GM23248 (cell line): ENCODE measurements around the gene ROBO2. TPM values are rescaled to one million over a fixed set of nuclear protein-coding genes. Genes with fewer than 3 reads are reported as not detected.

ENCODE experiments used
- DNase-seq: peaks from one replicate; pipeline ENCODE4 v3.0.0-alpha.2; 2015
- H2AFZ ChIP-seq: fragments of 200-600 bp; sonication (generic); 2 replicates; pipeline ENCODE4 v1.6.1; 2016; ENCODE audit warnings: antibody characterized with exemption
- H3F3A ChIP-seq: fragments of 200-600 bp; sonication (generic); 2 replicates; pipeline ENCODE4 v1.6.1; 2016; ENCODE audit warnings: mild to moderate bottlenecking, antibody characterized with exemption, mixed run types; ENCODE audit not compliant: insufficient read depth
- H3K27ac ChIP-seq: fragments of 200-600 bp; sonication (generic); 2 replicates; pipeline ENCODE4 v1.5.1; 2016; ENCODE audit warnings: mild to moderate bottlenecking
- H3K27me3 ChIP-seq: fragments of 200-600 bp; sonication (generic); replicated peaks from 2 replicates; pipeline ENCODE4 v1.6.1; 2016; ENCODE audit warnings: mild to moderate bottlenecking; ENCODE audit not compliant: insufficient read depth
- H3K36me3 ChIP-seq: fragments of 200-600 bp; sonication (generic); 2 replicates; pipeline ENCODE4 v1.6.1; 2016; ENCODE audit warnings: low read depth, mild to moderate bottlenecking
- H3K4me1 ChIP-seq: fragments of 200-600 bp; sonication (generic); 2 replicates; pipeline ENCODE4 v1.6.1; 2016; ENCODE audit warnings: mild to moderate bottlenecking; ENCODE audit not compliant: insufficient read depth
- H3K4me2 ChIP-seq: fragments of 200-600 bp; sonication (generic); one replicate; pipeline ENCODE4 v1.6.1; 2016; ENCODE audit warnings: mild to moderate bottlenecking; ENCODE audit not compliant: unreplicated experiment
- H3K4me3 ChIP-seq: fragments of 200-600 bp; sonication (generic); 2 replicates; pipeline ENCODE4 v1.5.1; 2016; ENCODE audit warnings: mild to moderate bottlenecking
- H3K79me2 ChIP-seq: fragments of 200-600 bp; sonication (generic); 2 replicates; pipeline ENCODE4 v1.6.1; 2016; ENCODE audit warnings: mild to moderate bottlenecking; ENCODE audit not compliant: insufficient read depth
- H3K9ac ChIP-seq: fragments of 200-600 bp; sonication (generic); 2 replicates; pipeline ENCODE4 v1.6.1; 2016; ENCODE audit warnings: mild to moderate bottlenecking
- H3K9me2 ChIP-seq: fragments of 200-600 bp; sonication (generic); 2 replicates; pipeline ENCODE4 v1.6.1; 2016; ENCODE audit warnings: mixed run types, mild to moderate bottlenecking, moderate library complexity; ENCODE audit not compliant: insufficient read depth
- H3K9me3 ChIP-seq: fragments of 200-600 bp; sonication (generic); one replicate; pipeline ENCODE4 v1.6.1; 2017; ENCODE audit warnings: low read depth
- H4K20me1 ChIP-seq: fragments of 200-600 bp; sonication (generic); 2 replicates; pipeline ENCODE4 v1.6.0; 2016; ENCODE audit not compliant: insufficient read depth
- EZH2 ChIP-seq: fragments of 200-600 bp; sonication (generic); IDR thresholded peaks from 2 replicates; pipeline ENCODE4 v1.6.1; 2018; ENCODE audit warnings: antibody characterized with exemption, mild to moderate bottlenecking; ENCODE audit not compliant: insufficient read depth, poor library complexity, severe bottlenecking
- EZH2phosphoT487 ChIP-seq: fragments of 200-600 bp; sonication (generic); IDR thresholded peaks from 2 replicates; pipeline ENCODE4 v1.6.1; 2018; ENCODE audit warnings: antibody characterized with exemption, moderate library complexity, mild to moderate bottlenecking, low read depth; ENCODE audit not compliant: insufficient read depth
- WGBS, 2 experiments: methylation state at CpG; one replicate each; pipeline ENCODE4 v1.1.6; 2015 to 2017; ENCODE audit warnings: low lambda C conversion rate in 2 of 2, low coverage in 1 of 2; ENCODE audit errors: missing lambda C conversion rate in 2 of 2; 5-methylcytosine and 5-hydroxymethylcytosine counted together
- in situ Hi-C: fragments of 300-500 bp; cut with MboI; formaldehyde crosslinking; loops from 2 replicates; pipeline ENCODE4 v1.15.0; 2020
- polyA plus RNA-seq: library from polyadenylated mRNA; unstranded; fragments of >200 nt; fragmentation: Nextera tagmentation; extraction: Ambion mirVana; gene quantifications from 2 replicates; pipeline ENCODE4 v1.2.1, GENCODE V29; 2016
- total RNA-seq: library from RNA; depleted of rRNA; stranded (reverse); fragments of >200 nt; shearing (Covaris generic); gene quantifications from 2 replicates; pipeline ENCODE4 v1.2.3, GENCODE V29; 2014

ROBO2 gene
- total and polyA plus RNA-seq, 2 experiments from 2014 or later, result under 0.01 to 0.05 TPM

- Histone ChIP-seq H3K9me2 (no peaks in the 10 kb centered on the region), H4K20me1 (no peaks in the 10 kb centered on the region), H3K27me3 (no peaks in the 10 kb centered on the region), H3F3A (no peaks in the 10 kb centered on the region), H3K9me3 (no peaks in the 10 kb centered on the region), H2AFZ (no peak overlapping the region), H3K36me3 (no peaks in the 10 kb centered on the region), H3K4me2 (no peak overlapping the region), H3K27ac (no peak overlapping the region), H3K4me1 (no peaks in the 10 kb centered on the region), H3K9ac (no peak overlapping the region), H3K4me3 (no peak overlapping the region), H3K79me2 (no peaks in the 10 kb centered on the region)
- DNase-seq, result no peak
- in situ Hi-C loops, result no loop called here
- no peak for TF ChIP-seq EZH2
- no peak for TF ChIP-seq EZH2phosphoT487
- 77 to 81% methylated on average over 2 of the region's 2 CpGs for WGBS, 2 experiments
Measured at GRCh38 chr3:77595371-77595870, 555.5 kb downstream of the ROBO2 start.

- H3K27ac ChIP-seq, result no peak overlapping the region
- no peaks in the 10 kb centered on the region for H3K4me1 ChIP-seq
- H3K79me2 ChIP-seq, result no peaks in the 10 kb centered on the region
- WGBS, 2 experiments, result 39 to 44% methylated on average over 1 of the region's 1 CpG
- no peaks in the 10 kb centered on the region for H3K9me2 ChIP-seq
- no peak for DNase-seq
- no peak overlapping the region for H2AFZ ChIP-seq
- TF ChIP-seq EZH2 (no peak), EZH2phosphoT487 (no peak)
- no peak overlapping the region for H3K4me3 ChIP-seq
- no peaks in the 10 kb centered on the region for H3K9me3 ChIP-seq
- no peaks in the 10 kb centered on the region for H3F3A ChIP-seq
- in situ Hi-C loops, result no loop called here
- H3K36me3 ChIP-seq, result no peaks in the 10 kb centered on the region
- H4K20me1 ChIP-seq, result no peaks in the 10 kb centered on the region
- H3K9ac ChIP-seq, result no peak overlapping the region
- no peaks in the 10 kb centered on the region for H3K27me3 ChIP-seq
- H3K4me2 ChIP-seq, result no peak overlapping the region
Measured at GRCh38 chr3:77599948-77600347, 560.0 kb downstream of the ROBO2 start.

- H3K9me3 ChIP-seq, result no peaks in the 10 kb centered on the region
- H3K9ac ChIP-seq, result no peak overlapping the region
- no peak overlapping the region for H3K4me2 ChIP-seq
- no peak overlapping the region for H3K4me3 ChIP-seq
- no peak for DNase-seq
- H3K27me3 ChIP-seq, result no peaks in the 10 kb centered on the region
- no peaks in the 10 kb centered on the region for H3K36me3 ChIP-seq
- H3F3A ChIP-seq, result no peaks in the 10 kb centered on the region
- WGBS, 2 experiments, result 45 to 46% methylated on average over 9 of the region's 9 CpGs
- H3K4me1 ChIP-seq, result no peaks in the 10 kb centered on the region
- no peaks in the 10 kb centered on the region for H3K9me2 ChIP-seq
- H3K27ac ChIP-seq, result no peak overlapping the region
- no peaks in the 10 kb centered on the region for H4K20me1 ChIP-seq
- TF ChIP-seq EZH2 (no peak), EZH2phosphoT487 (no peak)
- in situ Hi-C loops, result no loop called here
- no peaks in the 10 kb centered on the region for H3K79me2 ChIP-seq
- no peak overlapping the region for H2AFZ ChIP-seq
Measured at GRCh38 chr3:77601823-77602415, 562.0 kb downstream of the ROBO2 start.

GRCh38 chr3:77602722-77603121 lies 562.8 kb downstream of the ROBO2 start:
- Histone ChIP-seq H3K79me2 (no peaks in the 10 kb centered on the region), H3K4me2 (no peak overlapping the region), H3K9me3 (no peaks in the 10 kb centered on the region), H4K20me1 (no peaks in the 10 kb centered on the region), H3F3A (no peaks in the 10 kb centered on the region), H3K36me3 (no peaks in the 10 kb centered on the region), H3K9me2 (no peaks in the 10 kb centered on the region), H3K4me3 (no peak overlapping the region), H3K4me1 (no peaks in the 10 kb centered on the region), H3K27ac (no peak overlapping the region), H3K9ac (no peak overlapping the region), H2AFZ (no peak overlapping the region), H3K27me3 (no peaks in the 10 kb centered on the region)
- TF ChIP-seq EZH2 (no peak), EZH2phosphoT487 (no peak)
- DNase-seq, result no peak
- 68 to 71% methylated on average over 3 of the region's 3 CpGs for WGBS, 2 experiments
- in situ Hi-C loops, result no loop called here
